GM18498 (cell line): ENCODE data around the gene RABL6.
A peak's percentile ranks its signal among the peaks of the same experiment; 100 is the strongest.
"Not testable (repeated sequence)": the region's sequence is repeated elsewhere in the genome, so short reads cannot be mapped to it uniquely, and the experiment has no call there.

Experiments used
- ATAC-seq: cut with Tn5 transposase; IDR thresholded peaks from one replicate; pipeline ENCODE4 v1.9.1; 2021; ENCODE audit warnings: mild to moderate bottlenecking, moderate library complexity; ENCODE audit not compliant: unreplicated experiment

RABL6 gene

DNA sequence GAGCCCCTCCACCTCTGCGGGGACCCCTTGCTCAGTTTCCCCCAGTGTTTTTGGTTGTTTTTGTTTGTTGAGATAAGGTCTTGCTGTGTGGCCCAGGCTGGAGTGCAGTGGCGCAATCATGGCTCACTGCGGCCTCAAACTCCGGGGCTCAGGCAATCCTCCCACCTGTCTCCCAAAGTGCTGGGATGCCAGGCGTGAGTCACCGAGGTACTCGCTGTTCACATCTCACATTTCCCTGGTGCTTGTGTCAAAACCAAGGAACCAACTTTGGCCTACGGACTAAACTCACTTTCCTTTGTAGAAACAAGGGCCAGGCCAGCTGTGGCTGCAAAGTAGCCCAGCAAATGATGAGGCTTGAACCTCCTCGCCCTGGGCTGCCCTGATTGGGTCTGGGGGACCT lies 24.8 kb downstream of the RABL6 start:
- ATAC-seq: no peak

DNA sequence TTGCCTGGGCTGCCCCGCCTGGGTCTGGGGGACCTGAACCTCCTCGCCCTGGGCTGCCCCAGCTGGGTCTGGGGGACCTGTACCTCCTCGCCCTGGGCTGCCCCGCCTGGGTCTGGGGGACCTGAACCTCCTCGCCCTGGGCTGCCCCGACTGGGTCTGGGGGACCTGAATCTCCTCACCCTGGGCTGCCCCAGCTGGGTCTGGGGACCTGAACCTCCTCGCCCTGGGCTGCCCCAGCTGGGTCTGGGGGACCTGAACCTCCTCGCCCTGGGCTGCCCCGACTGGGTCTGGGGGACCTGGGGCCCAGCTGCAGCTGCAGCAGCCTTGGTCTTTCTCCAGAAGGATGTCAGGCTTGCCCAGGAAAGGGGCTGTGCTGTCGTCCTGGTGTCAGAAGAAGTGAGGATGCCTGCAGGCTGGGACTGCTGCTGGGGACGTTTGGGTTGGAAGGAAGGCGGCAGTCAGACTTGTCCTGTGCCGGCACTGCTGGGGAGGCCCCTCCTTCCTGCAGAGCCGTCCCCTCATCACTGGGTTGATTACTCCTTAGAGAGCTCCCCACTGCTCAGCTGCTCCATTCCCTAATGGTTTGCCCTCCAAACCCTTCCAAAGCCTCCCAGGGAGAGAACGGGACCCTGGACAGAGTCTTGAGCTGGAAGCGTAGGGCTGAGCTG lies 25.8 kb downstream of the RABL6 start:
- not testable (repeated sequence) for ATAC-seq

DNA sequence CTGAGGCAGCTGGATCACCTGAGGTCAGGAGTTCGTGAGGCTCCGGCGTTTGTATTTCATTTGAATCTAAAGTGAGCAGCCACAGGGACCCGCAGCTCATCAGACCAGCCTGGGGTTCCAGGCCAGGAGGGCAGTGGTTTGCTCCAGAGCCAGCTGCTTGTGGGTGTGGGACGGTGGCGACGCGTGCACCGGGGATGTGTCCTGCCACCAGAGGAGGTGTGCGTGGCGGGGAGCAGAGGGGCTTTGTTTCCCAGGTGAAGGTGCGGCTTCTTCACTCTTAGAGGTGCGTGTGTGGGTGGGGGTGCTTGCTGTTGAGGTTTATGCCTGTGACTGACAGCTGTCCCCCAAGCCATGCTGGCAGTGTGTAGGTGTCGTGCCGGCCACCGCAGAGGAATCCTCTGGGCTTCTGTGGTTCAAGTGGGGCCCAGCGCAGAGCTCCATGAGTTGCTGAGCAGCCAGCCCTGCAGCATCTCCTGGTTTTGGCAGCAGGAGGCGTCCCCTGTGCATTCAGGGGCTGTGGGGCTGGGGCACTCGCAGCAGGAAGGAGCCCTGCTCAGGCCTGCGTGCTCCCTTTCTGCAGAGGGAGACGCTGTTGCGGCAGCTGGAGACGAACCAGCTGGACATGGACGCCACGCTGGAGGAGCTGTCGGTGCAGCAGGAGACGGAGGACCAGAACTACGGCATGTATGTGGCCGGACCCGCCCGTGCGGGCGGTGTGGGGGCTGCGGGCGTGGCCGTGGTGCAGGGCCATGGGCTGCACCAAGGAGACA lies 27.6 kb downstream of the RABL6 start:
- ATAC-seq: no peak

DNA sequence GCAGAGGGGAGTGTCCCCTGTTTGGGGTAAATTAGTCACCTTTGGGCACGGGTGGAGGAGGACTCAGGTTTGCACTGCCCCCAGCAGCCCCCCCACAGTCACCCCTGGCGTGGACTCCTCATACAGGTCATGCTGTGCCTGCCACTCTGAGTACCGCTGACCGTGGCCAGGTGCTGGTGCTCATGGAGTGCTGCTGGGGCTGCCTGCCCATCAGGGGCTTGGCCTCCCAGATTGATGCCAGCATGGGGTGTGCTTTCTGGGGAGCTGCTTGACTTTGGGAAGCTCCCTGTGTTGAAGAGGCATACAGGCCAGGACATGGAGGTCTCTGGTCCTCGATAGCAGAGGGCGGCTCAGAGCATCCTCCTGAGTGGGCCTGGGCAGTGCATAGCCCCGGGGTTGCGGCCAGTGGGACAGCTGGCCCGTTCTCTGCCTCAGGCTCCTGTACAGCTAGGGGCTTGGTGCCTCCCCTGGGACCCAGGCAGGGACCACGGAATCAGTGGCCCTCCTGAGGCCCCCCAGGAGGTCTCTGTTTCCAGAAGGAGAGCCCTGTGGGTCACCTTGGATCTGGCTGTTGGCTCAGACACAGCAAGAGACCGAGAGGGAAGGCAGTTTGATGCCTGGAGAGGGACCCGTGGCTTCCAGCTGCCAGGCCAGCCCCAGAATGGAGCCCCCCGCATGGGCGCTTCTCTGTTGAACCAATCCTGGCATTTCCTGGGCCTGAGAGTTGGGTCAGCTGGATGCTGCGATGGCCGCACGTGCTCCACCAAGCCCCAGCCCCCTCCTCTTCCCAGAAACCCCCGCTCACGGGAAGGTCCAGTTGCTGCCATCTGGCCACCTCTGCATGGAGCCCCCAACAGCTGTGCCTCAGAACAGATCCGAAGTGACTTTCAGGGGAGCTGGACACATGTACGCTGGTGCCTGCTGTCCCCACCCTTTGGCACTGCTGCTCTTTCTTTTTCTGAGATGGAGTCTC lies 28.5 kb downstream of the RABL6 start:
- no peak for ATAC-seq

DNA sequence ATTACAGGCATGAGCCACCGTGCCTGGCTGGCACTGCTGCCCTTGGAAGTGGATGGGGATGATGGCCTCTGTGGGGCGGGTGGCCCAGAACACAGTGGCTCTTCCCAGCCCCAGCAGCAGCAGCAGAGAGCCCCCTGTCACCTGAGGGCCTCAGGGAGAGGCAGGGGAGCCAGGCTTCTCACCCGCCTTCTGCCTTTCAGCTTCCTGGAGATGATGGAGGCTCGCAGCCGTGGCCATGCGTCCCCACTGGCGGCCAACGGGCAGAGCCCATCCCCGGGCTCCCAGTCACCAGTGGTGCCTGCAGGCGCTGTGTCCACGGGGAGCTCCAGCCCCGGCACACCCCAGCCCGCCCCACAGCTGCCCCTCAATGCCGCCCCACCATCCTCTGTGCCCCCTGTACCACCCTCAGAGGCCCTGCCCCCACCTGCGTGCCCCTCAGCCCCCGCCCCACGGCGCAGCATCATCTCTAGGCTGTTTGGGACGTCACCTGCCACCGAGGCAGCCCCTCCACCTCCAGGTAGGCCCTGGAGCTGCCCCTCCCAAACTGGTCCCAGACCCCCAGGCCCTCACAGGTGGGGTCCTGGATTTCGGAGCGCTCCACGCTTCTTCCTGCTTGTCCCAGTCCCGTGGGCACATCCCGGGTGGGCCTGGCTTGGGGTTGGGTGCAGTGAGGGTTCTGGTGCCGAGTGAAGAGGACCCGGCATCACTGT lies 29.6 kb downstream of the RABL6 start:
- ATAC-seq: no peak

DNA sequence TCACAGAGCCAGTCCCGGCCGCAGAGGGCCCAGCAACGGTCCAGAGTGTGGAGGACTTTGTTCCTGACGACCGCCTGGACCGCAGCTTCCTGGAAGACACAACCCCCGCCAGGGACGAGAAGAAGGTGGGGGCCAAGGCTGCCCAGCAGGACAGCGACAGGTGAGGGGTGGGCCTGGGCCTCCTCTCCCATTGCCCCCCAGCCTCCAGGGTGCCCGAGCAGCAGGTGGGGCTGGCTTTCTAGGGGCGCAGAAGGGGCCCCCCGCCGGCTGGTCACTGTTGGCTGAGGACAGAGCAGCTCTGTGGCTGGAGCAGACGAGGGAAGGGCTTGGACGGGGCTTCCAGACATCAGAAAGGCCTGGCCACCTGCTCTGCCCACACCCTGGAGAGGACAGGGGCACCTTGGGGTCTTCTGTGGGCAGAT lies 30.1 kb downstream of the RABL6 start:
- ATAC-seq: not testable (repeated sequence)

DNA sequence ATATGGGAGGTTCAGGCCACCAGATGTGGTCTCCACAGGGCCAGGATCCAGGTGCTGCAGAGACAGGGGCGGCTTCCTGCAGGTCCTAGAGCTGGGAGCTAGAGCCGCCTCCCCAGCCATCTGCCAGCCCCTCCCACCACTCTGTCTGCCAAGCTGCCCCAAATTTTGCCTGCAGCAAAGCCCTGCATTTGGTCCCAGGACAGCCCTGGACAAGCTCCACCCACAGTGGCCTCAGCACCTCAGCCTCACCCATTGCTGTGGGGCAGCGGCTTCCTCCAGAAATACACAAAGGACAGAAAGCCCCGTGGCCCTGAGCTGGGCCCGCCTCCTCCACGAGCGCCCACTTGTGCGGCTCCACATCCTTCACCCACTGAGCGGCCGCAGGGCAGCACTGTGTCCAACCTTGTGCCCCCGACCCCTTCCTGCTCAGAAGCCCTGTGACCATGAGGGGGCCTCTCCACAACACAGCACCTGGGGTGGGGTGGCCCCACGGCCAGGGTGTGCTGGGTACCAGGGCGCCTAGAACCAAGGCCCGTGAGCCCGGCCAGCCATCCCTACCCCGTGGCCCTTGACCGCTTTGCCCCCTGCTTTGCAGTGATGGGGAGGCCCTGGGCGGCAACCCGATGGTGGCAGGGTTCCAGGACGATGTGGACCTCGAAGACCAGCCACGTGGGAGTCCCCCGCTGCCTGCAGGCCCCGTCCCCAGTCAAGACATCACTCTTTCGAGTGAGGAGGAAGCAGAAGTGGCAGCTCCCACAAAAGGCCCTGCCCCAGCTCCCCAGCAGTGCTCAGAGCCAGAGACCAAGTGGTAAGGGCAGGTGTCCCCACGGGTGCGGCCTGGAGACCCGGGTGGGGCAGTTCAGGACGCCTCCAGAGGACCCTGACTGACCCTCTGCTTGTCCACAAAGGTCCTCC lies 30.8 kb downstream of the RABL6 start:
- ATAC-seq: no peak

DNA sequence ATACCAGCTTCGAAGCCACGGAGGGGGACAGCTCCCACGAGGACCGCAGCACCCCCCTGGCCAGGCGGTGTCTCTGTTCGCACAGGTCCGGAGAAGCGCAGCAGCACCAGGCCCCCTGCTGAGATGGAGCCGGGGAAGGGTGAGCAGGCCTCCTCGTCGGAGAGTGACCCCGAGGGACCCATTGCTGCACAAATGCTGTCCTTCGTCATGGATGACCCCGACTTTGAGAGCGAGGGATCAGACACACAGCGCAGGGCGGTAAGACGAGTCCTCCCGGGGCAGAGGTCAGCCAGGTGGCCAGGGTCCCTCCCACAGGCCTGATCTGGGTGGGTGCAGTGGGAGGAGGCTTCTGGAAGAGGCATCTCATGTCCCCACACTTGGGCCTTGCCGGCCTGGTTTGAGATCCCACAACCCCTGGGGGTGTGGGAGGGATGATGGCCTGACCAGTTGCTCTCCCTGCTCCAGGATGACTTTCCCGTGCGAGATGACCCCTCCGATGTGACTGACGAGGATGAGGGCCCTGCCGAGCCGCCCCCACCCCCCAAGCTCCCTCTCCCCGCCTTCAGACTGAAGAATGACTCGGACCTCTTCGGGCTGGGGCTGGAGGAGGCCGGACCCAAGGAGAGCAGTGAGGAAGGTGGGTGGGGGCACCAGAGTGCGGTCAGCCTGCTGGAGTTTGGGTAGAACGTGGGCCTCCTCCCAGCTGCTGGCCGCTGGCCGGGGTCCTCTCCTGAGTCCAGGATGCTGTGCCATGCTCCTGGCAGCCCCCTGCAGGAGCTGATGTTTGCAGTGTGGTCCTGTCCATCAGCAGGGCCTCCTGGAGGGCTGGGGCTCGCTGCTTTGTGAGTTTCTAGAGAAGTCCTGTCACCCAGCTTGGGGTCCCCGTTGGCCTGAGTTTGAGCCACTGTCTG lies 31.7 kb downstream of the RABL6 start:
- no peak for ATAC-seq

DNA sequence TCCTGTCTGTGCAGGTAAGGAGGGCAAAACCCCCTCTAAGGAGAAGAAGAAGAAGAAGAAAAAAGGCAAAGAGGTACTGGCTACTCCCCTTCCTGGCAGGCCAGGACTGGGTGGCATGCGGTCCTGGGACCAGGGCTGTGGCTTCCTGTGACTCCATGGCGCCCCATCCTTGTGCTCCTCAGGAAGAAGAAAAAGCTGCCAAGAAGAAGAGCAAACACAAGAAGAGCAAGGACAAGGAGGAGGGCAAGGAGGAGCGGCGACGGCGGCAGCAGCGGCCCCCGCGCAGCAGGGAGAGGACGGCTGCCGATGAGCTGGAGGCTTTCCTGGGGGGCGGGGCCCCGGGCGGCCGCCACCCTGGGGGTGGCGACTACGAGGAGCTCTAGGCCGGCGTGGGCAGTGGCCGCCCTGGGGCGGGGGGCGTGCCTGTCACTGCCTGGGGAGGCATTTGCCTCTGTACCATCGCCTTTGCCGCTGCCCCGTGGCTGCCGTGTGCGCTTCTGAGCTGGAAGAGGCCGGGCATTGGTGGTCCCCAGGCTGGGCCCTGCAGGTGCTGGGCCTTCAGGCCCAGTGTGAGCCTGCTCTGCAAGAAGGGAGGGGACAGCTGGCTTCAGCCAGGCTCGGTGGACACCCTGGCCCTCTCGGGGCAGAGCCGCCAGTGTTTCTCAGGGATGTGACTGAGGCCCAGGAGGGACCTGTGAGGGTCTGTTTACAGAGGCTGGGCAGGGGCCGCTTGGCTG lies 32.6 kb downstream of the RABL6 start:
- ATAC-seq: no peak

DNA sequence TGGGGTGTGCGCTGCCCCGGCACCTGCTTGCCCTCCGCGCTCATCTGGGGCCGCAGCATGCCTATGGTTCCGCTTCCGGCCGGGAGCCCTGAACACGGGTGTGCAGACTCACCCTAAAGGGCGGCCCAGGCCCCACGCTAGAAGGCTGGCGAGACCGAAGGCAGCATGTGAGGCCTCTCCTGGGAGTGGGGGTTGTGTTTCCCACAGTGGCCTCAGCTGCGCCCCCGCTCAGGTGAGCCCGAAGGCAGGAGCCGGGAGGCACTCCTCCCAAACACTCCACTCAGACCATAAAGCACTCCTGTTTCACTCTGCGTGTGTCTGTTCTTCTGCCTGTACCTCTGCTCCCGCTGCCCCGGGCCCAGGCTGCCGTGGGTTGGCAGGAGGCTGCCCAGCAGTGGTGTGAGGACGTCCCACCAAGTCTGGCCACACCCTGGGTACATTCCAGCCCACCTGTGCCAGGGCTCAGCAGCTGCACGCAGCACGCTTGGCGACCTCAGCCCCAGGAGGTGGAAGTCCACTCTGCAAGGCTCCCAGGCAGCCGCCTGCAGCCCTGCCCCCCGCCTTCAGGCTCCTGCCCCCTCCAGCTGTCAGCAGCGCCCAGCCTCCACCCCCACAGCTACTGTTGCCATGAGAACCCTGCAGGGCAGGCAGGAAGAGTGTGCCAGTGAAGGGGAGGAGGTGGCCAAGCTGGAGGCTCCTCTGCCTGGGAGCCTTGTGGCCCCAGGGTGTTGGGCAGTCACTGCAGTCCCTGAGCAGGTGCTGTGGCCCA lies 33.3 kb downstream of the RABL6 start:
- no peak for ATAC-seq

DNA sequence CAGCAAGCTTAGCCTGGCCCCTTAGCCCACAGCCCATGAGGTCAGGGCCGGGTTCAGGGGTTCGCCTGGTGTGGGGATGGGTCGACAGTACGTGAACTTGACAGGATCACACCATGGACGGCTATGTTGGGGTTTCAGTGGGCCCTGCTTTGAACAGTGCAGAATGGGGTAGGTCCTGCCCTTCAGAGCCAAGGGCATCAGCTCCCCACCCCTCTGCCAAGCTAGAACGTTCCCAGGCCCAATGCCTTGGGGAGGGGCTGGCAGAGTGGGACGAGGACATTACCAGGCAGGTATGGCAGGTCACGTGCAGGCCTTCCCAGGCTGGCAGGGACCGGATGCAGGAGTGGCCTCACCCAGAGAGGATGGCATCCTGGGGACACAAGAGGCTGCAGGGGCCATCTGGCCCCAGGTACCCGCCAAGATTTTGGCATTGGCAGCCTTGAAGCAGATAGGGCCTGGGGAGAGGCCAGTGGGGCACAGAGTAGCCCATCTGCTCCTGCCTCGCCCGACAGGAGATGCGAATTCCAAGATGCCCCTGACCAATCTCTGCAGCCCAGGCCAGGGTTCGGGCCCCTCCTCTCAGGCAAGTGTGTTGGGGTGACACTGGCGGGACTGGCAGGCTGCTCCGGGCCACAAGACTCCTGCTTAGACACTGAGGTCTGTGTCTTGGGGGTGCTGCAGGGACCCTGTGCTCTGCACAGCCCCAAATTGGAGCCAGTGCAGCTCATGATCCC lies 34.1 kb downstream of the RABL6 start:
- not testable (repeated sequence) for ATAC-seq

DNA sequence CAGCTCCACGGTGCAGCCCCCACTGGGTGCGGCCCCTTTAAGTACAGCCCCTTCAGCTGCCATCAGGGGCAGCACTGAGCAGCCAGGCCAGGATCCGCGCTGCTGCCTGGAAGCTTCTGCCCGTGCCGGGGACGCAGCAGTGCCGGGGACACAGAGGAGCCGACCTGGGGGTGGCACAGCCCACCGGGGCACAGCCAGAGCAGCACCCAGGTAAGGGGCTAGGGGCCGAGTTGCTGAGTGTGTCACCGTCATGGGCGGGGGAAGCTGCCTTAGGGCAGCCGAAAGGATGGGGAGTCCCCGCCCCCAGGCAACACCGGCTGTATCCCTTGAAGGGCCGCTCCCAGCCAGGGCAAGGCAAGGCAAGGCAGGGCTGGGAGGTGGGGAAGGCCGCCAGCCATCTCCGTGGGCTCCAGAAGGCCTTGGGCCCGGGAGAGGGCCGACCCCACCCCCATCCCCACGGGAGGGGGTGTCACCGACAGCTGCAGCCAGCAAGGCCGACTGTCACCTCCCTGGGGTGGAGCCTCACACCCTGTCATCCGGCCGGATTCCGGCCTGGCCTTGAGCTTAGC lies 34.7 kb downstream of the RABL6 start, which contains the start of gene AJM1:
Gene AJM1 (plus strand): TSS at position 99 of the 569 bp plus-strand sequence. CDS start 1,937 bp downstream, outside the sequence.
- peak; percentile 76 for ATAC-seq

DNA sequence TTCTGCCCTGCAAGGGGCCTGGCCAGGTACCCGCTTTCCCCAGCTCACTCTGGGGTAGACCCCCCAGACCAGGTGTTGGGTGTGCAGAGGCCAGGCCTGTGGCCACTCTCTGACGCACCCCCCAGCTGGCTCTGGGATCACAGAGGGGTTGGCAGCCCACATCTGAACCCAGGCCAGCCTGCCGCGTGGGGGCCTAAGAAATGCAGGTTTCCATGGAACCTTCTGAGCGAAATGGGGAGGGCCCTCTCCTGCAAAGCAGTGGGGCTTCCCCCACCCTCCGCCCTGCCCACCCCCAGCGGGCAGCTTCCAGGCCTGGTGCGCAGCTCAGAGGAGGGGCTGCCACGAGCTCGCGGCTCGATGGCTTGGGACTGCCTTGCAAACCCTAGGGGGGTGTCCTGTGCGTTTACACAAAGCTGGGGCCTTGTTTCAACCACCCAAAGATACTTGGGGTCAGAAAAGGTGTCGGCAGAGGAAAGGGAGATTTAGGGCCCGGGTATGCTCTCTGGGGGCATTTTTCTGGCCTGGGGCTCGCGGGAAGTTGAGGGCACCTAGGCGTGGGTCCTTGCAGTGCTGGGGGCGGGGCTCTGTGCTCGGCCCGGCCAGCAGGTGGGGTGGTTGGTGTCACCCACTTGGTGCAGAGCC lies 35.5 kb downstream of the RABL6 start:
- ATAC-seq: not testable (repeated sequence)

DNA sequence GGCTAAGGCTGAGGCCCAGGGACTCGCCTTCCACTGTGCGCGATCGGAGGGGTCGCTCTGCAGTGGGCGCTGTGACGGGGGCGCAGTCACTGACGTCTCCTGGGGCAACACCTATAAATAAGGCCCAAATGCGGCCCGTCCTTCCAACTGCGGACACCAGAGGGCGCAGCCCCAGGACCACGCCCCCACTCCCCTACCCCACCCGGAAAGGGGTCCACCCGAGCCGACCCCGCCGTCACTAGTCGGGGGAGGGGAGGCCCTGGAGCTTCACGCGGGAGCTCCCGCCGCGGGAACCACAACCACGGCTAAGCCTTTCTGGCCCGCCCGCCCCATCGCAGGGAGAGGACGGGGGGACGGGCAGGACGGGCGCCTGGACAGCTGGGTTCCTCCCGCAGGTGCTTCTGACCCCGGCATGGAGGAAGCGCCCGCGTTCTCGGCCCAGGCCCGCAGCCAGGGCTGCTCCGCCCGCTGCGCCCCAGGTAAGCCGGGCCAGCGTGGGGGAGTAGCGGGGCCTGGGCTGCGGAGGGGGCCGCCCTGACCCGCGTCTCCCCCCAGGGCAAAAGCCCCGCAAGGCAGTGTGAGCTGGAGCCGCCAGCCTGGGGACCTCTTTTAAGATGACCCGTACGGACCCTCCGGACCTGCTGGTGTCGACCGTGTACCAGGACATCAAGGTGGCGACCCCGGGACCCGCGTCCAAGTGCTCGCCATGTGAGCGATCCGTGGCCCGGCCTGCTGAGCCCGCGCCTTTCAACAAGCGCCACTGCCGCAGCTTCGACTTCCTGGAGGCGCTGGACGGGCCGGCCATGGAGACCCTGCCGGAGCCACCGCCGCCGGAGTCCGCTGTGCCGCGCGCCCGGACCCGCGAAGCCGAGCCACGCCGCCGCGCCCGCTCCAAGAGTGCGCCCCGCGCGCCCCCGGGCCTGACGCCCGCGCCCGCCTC lies 36.3 kb downstream of the RABL6 start:
- not testable (repeated sequence) for ATAC-seq
